Pulmonary artery endothelial cell (primary cell): ENCODE measurements around the gene KCNQ2. TPM values are rescaled to one million over a fixed set of nuclear protein-coding genes. Genes with fewer than 3 reads are reported as not detected.

Experiments used
- DNase-seq: peaks from one replicate; pipeline ENCODE4 v3.0.0-alpha.2; 2011; ENCODE audit warnings: low read depth, low spot score
- total RNA-seq: library from RNA; depleted of rRNA; stranded (reverse); fragments of >200 nt; gene quantifications from 2 replicates; pipeline ENCODE4 v1.2.3, GENCODE V29; 2014

KCNQ2 gene
- total RNA-seq, 1 donor from 2014 or later, result not detected

DNA sequence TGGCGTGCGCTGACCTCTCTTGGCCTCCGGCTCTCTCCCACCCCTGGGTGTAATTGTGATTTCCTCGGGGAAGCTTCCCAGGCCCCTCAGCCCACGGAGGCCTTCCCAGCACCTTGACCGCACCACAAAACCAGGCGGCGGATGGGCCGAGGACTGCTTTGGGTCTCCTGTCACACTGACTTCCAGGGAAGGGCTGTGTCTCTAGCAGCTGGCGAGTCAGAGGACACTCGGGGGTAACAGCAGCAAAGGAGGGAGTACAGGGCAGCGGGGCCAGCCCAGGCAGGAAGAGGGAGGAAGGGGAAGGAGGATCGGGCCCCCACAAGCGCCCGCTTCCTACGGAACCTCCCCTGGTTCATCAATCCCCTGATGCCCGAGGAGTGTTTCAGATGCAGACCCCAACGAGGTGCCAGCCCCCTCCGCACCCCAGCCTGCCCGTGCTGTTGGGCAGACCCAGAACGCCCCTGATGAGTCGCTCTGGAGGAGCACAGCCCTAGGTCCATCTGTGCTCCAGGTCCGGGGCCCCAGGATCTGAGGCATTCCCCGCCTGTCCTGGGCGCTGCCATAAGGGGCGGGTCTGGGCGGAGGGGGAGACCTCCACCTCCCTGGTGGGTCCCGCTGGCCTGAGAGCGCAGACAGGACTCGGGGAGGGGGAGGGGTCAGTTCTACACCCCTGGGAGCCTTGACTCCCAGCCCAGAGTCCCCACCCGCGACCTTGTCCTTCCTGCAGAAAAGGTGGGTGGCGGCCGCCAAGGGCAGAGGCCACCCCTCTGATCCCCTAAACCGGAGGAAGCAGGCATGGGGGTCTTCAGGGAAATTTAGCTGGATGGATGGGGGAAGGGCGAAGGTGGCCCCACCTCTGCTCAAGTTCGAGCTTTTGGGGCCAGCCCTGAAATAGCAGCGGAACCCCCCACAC is 112.3 kb downstream of the KCNQ2 start:
- DNase-seq, result no peak

DNA sequence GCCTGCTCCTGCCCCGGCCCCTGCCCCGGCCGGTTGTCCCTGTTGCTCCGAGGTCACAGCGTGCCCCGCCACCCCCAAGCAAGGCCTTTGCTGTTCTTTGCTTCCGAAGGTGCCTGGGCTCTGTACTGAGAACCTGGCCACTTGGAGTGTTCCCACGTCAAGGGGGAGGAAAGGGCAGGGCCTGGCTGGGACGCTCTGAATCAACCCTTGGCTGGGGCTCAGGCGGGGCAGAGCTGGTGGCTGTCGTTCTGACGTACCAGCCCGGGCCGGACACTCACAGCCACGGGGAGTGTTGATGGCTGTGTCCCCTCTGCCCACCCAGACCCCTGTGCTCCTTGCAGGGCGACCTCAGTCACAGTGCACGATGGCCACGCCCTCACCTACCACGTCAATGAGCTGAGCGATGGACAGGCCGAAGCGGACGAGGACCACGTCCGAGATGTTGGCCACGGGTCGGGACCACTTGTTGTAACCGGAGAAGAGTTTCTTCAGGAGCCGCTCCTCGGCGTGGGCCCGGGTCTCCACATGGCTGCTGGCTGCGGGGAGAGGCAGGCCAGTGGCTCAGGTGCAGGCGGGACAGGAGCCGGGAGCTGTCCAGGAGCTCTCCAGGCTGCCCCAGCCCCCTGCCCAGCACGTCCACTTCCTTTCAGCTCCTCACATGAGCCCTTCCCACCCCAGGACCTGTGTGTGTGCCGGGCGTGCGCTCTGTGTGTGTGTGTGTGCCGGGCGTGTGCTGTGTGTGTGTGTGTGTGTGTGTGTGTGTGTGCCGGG is 113.1 kb downstream of the KCNQ2 start:
- no peak for DNase-seq

DNA sequence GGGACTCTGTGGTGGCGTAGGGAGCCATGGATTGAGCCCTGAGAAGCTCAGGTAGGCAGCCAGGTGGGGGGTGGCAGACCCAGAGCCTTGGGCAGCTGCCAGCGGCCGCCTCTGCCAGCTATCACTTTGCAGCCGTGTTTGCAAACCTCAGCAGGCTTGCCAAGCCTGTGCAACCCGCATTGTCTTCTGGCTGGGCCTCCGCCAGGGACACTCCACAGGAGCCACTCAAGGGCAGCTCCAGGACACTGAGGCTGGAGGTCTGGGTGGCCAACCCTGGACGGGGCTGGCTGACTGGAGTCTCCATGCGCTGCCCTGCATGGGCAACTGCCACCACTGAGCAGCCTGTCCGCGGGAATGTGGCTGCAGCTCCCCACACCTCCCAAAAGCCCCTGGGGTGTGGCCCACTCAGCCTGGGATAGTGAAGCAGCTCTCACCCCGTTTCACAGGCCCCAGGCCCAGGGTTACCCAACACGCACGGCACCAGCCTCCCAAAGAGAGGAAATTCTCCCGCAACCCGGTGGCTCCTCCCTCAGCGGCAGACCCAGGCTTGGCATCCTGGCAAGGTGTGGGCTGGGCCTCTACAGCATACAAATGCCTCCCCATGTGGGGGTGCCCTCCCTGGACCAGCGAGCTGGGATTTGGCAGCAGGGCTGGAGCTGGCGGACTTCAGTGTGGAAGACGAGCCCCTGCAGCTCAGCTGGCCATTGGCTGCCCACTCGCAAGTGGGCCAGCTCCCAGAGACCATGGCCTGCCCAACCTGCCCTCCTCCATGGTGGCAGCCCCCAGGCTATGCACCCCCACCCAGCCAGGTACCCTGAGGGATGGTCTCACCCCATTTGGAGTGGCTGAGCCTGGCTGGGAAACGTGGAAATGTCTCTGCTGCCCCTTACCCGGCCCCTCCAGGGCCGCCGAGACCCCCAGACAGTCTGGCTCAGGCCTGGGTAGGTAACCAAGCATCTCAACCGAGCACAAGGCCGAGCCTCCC is 114.2 kb downstream of the KCNQ2 start:
- DNase-seq, result no peak

DNA sequence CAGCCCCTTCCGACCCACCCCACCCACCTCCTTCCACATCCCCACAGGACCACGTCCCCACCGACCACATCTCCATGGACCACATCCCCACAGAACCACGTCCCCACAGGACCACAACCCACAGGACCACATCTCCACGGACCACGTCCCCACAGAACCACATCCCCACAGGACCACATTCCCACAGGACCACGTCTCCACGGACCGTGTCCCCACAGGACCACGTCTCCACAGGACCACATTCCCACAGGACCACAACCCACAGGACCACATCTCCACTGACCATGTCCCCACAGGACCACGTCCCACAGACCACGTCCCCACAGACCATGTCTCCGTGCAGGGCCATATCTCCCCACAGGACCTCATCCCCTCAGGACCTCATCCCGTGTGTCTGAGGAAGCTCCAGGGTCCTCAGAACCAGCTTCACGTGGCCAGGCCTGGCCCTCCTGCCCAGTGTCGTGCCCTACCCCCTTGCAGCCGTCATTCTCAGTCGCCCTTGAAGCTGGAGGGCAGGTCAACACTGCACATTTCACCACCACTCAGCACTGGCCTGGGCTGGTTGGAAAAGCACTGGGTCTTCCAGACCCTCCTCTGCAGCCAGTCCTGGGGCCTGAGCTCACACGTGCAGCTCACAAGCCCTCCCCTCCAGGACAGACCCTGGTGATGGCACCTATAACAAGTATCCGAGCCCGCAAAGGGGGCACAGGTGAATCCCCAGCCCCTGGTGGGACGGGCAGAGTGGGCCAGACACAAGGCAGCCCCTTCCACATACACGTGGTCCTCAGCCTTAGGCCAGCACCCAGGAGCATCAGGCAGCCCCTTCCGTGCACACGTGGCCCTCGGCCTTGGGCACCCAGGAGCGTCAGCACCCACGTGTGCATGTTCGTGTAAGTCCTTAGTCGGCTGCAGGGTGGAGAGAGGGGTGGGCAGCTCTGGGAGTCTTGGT is 115.2 kb downstream of the KCNQ2 start:
- no peak for DNase-seq

DNA sequence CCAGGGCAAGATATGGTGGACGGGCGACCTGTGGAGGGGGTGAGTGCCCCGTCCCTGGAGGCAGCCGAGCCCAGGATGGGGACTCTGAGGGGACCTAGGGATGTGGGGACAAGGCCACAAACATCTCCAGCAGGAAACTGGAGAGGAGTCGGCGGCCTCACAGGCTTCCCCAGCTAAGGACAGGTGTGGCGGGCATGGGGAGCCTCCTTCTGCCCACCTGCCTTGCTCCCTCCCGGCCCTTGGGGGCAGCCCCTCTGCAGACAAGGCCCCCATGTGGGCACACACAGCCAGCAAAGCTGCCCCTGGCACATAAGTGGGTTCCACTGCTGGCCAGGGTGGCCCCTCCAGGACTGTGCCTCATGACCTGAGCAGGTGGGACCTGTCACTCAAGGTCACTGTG is 115.9 kb downstream of the KCNQ2 start:
- DNase-seq, result no peak

GRCh38 chr20:63355781-63356295 is 116.6 kb downstream of the KCNQ2 start:
- DNase-seq, result no peak

- DNase-seq, result no peak
Observed at GRCh38 chr20:63354636-63355350, 117.7 kb downstream of the KCNQ2 start.

DNA sequence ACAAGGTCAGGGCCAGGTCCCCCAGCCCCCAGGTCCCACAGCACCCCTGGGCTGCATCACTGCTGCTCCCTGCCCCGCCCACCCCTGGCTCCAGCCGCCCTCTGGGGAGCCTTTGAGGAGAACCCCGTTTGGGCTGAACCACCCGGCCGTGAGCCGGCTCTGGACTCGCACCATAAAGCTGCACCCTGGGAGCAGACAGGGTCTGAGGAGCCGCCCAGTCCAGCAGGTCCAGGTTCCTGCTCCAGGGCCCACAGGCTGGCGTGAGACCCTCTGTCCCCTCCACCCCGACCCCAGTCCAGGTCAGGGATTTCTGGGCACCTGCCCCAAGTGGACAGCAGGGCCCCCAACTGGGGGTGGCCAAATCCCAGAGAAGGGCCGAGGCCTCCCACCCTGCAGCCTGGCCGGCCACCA is 119.6 kb downstream of the KCNQ2 start:
- DNase-seq, result no peak

GRCh38 chr20:63351811-63352591 is 120.5 kb downstream of the KCNQ2 start:
- DNase-seq, result no peak

GRCh38 chr20:63351326-63351700 is 121.1 kb downstream of the KCNQ2 start:
- DNase-seq, result no peak

GRCh38 chr20:63350597-63351325 is 121.7 kb downstream of the KCNQ2 start:
- DNase-seq, result no peak

Other genes starting within 250 kb of the KCNQ2 start
- not detected in 2 replicates for gene BIRC7, start 236.8 kb downstream of the KCNQ2 start, total RNA-seq
- gene NKAIN4, start 218.2 kb downstream of the KCNQ2 start, total RNA-seq, result not detected in 2 replicates
- 52.6 and 54.5 TPM in 2 replicates for gene ARFGAP1, start 199.8 kb downstream of the KCNQ2 start, total RNA-seq
- not detected in 2 replicates for gene COL20A1, start 179.5 kb downstream of the KCNQ2 start, total RNA-seq
- gene CHRNA4, start 111.3 kb downstream of the KCNQ2 start, total RNA-seq, result not detected in 2 replicates
- gene EEF1A2, start 26.4 kb upstream of the KCNQ2 start, total RNA-seq, result 0.32 and 0.99 TPM in 2 replicates
- gene PPDPF, start 48.1 kb upstream of the KCNQ2 start, total RNA-seq, result 21.4 and 23.1 TPM in 2 replicates
- 0.07 and 0.13 TPM in 2 replicates for gene PTK6, start 64.7 kb upstream of the KCNQ2 start, total RNA-seq
- gene SRMS, start 75.1 kb upstream of the KCNQ2 start, total RNA-seq, result not detected in 2 replicates
- gene FNDC11, start 81.5 kb upstream of the KCNQ2 start, total RNA-seq, result 1.1 and 1.9 TPM in 2 replicates
- gene HELZ2, start 101.6 kb upstream of the KCNQ2 start, total RNA-seq, result 47.2 and 47.4 TPM in 2 replicates
- gene GMEB2, start 154.4 kb upstream of the KCNQ2 start, total RNA-seq, result 10.0 and 10.5 TPM in 2 replicates
- 3.1 and 7.2 TPM in 2 replicates for gene STMN3, start 180.8 kb upstream of the KCNQ2 start, total RNA-seq
- 16.8 and 21.4 TPM in 2 replicates for gene RTEL1, start 185.7 kb upstream of the KCNQ2 start, total RNA-seq
- 37.0 and 118 TPM in 2 replicates for gene TNFRSF6B, start 224.0 kb upstream of the KCNQ2 start, total RNA-seq
- 37.7 and 49.0 TPM in 2 replicates for gene ARFRP1, start 235.3 kb upstream of the KCNQ2 start, total RNA-seq
- 21.2 and 30.6 TPM in 2 replicates for gene ZGPAT, start 235.4 kb upstream of the KCNQ2 start, total RNA-seq